ENCODE data around the gene FRMPD1. TPM values are rescaled to one million over a fixed set of nuclear protein-coding genes. Genes with fewer than 3 reads are reported as not detected.

Gene FRMPD1
- total and polyA plus RNA-seq, 2 of the 13 experiments (the other 11 are each of a cell fraction or from before 2014, with no cell fraction given): not detected

DNA sequence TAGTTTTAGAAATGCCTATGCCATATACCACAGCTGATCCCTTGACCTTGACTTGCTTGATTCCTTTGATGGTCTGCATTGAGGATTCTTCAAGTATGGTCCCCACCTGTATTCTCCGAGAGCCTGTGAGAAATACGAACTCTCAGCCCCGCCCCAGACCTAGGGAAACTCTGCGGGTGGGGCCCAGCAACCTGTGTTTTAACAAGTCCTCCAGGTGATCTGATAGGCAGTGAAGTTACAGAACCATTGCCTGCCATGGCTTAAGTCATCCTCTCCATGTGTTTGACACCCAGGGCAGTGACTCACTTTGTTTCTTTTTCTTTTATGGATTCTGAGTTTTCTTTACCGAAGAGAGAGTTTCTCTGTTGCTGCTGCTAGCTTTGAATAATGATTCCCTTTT lies 18.5 kb downstream of the FRMPD1 start:
- POLR2A ChIA-PET: no interaction called here

More for the DNA sequence above, 18.5 kb downstream of the FRMPD1 start:
- ATAC-seq (no peak), DNase-seq (ENCODE audit: low spot score) (no peak), FAIRE-seq (no peak)
- H3K27me3 ChIP-seq (ENCODE audit: control insufficient read depth in 1 of 2, insufficient read depth in 2 of 2, low read length in 2 of 2): peaks cover 0 to 62% of the 10 kb centered on the region in 2 experiments; a peak in 3 of 5 replicates
- CTCF ChIA-PET (ENCODE audit: low intra/inter-chr PET ratio, low total read pairs): no interaction called here
- no peaks in the 10 kb centered on the region for H4K20me1 ChIP-seq (ENCODE audit: insufficient read depth, low read length)
- no peak overlapping the region for H2AFZ ChIP-seq (ENCODE audit: low read length)
- no peak overlapping the region for H3K4me2 ChIP-seq (ENCODE audit: low read depth, low read length)
- no peak overlapping the region for H3K27ac ChIP-seq (ENCODE audit: extremely low read length, insufficient read depth, low read length)
- in situ Hi-C loops (cut with HindIII; ENCODE audit: extremely low pct_ligation_motif_present, low pct_unique_long_range_greater_than_20kb): no loop called here
- 0 out of 2 replicates have a peak, but pooled peaks cover 5% of the 10 kb centered on the region for H3K4me1 ChIP-seq (ENCODE audit: insufficient read depth, low read length)
- H3K9ac ChIP-seq (ENCODE audit: insufficient read depth, low read depth, low read length): no peak overlapping the region
- WGBS (ENCODE audit: low lambda C conversion rate): 57% methylated on average over 5 of the region's 5 CpGs
- no peaks in the 10 kb centered on the region for H3K79me2 ChIP-seq (ENCODE audit: insufficient read depth, low read length)
- intact Hi-C loops (cut with micrococcal nuclease; ENCODE audit: unreplicated experiment): no loop called here
- H3K36me3 ChIP-seq (replicated peaks in 1 of 2; ENCODE audit: control insufficient read depth in 1 of 2, insufficient read depth in 2 of 2, low read length in 2 of 2): no peaks in the 10 kb centered on the region
- no peak overlapping the region for H3K4me3 ChIP-seq (replicated peaks in 1 of 3; ENCODE audit: insufficient read depth in 1 of 3, low read depth in 2 of 3, low read length in 3 of 3)
- no peaks in the 10 kb centered on the region for H3K9me3 ChIP-seq (ENCODE audit: low read length)
- BruUV-seq (replicated peaks): no TSS peak
- no peak for TF ChIP-seq PPARG (CRISPR knock-in tag; conservative IDR thresholded peaks at IDR 0.05)
- no peak for TF ChIP-seq ZNF644 (CRISPR knock-in tag; IDR thresholded peaks at IDR 0.05; ENCODE audit: low read depth)
- TF ChIP-seq, protein P1, sequence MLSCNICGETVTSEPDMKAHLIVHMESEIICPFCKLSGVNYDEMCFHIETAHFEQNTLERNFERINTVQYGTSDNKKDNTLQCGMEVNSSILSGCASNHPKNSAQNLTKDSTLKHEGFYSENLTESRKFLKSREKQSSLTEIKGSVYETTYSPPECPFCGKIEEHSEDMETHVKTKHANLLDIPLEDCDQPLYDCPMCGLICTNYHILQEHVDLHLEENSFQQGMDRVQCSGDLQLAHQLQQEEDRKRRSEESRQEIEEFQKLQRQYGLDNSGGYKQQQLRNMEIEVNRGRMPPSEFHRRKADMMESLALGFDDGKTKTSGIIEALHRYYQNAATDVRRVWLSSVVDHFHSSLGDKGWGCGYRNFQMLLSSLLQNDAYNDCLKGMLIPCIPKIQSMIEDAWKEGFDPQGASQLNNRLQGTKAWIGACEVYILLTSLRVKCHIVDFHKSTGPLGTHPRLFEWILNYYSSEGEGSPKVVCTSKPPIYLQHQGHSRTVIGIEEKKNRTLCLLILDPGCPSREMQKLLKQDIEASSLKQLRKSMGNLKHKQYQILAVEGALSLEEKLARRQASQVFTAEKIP (CRISPR knock-in tag; IDR thresholded peaks at IDR 0.05; ENCODE audit: borderline replicate concordance): no peak
- no peak for TF ChIP-seq NR3C1 (CRISPR knock-in tag; IDR thresholded peaks at IDR 0.05)
- no peak for TF ChIP-seq SUZ12 (IDR thresholded peaks at IDR 0.05; ENCODE audit: low read depth, low read length)
- TF ChIP-seq KLF6 (CRISPR knock-in tag; IDR thresholded peaks at IDR 0.05): no peak
- TF ChIP-seq, protein P2, sequence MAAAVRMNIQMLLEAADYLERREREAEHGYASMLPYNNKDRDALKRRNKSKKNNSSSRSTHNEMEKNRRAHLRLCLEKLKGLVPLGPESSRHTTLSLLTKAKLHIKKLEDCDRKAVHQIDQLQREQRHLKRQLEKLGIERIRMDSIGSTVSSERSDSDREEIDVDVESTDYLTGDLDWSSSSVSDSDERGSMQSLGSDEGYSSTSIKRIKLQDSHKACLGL (CRISPR knock-in tag; IDR thresholded peaks at IDR 0.05): no peak
- no peak for TF ChIP-seq ELF1 (CRISPR knock-in tag; IDR thresholded peaks at IDR 0.05)
- TF ChIP-seq, protein P3, sequence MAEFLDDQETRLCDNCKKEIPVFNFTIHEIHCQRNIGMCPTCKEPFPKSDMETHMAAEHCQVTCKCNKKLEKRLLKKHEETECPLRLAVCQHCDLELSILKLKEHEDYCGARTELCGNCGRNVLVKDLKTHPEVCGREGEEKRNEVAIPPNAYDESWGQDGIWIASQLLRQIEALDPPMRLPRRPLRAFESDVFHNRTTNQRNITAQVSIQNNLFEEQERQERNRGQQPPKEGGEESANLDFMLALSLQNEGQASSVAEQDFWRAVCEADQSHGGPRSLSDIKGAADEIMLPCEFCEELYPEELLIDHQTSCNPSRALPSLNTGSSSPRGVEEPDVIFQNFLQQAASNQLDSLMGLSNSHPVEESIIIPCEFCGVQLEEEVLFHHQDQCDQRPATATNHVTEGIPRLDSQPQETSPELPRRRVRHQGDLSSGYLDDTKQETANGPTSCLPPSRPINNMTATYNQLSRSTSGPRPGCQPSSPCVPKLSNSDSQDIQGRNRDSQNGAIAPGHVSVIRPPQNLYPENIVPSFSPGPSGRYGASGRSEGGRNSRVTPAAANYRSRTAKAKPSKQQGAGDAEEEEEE (CRISPR knock-in tag; IDR thresholded peaks at IDR 0.05; ENCODE audit: borderline replicate concordance): no peak
- no peak for TF ChIP-seq ZNF567 (CRISPR knock-in tag; IDR thresholded peaks at IDR 0.05; ENCODE audit: borderline replicate concordance)
- TF ChIP-seq ZNF740 (CRISPR knock-in tag; IDR thresholded peaks at IDR 0.05): no peak
- no peak for TF ChIP-seq ZFP1 (CRISPR knock-in tag; IDR thresholded peaks at IDR 0.05)
- TF ChIP-seq ISX (CRISPR knock-in tag; conservative IDR thresholded peaks at IDR 0.05): no peak

Measured in HepG2 (cell line).